ENCODE results near the gene KLF2. TPM values are rescaled to one million over a fixed set of nuclear protein-coding genes. Genes with fewer than 3 reads are reported as not detected.
A peak's percentile ranks its signal among the peaks of the same experiment; 100 is the strongest.

Gene KLF2
- total and polyA plus RNA-seq, 10 of the 15 experiments (the other 5 are each of a cell fraction or from before 2014, with no cell fraction given): 0.16 to 13.7 (median 1.0) TPM

GRCh38 chr19:16327169-16327475 is 2.5 kb downstream of the KLF2 start:
- Histone ChIP-seq H2AFZ (ENCODE audit: control insufficient read depth, low read depth, low read length) (no peak overlapping the region), H4K20me1 (ENCODE audit: control insufficient read depth, insufficient read depth) (no peaks in the 10 kb centered on the region), H3K9me3 (replicated peaks; ENCODE audit: control insufficient read depth, insufficient read depth, low read length) (no peaks in the 10 kb centered on the region), H3K27ac (ENCODE audit: control insufficient read depth, insufficient read depth) (no peak overlapping the region; the same call in 1 of the 2 replicates), H3K4me2 (ENCODE audit: control insufficient read depth, insufficient read depth) (peak overlapping the region; percentile 77), H3K4me3 (peak overlapping the region; percentile 49; the same call in 1 of the 2 replicates), H3K36me3 (ENCODE audit: control insufficient read depth in 2 of 2, insufficient read depth in 2 of 2, low read length in 1 of 2) (no peaks in the 10 kb centered on the region), H3K9ac (ENCODE audit: control insufficient read depth, insufficient read depth, low read length) (peak overlapping the region; percentile 24), H3K27me3 (replicated peaks in 1 of 2; ENCODE audit: control insufficient read depth in 2 of 2, insufficient read depth in 2 of 2, low read length in 1 of 2) (peaks cover 0 to 5% of the 10 kb centered on the region in 2 experiments; a peak in 1 of 4 replicates), H3K79me2 (ENCODE audit: control insufficient read depth, insufficient read depth, low read length) (peaks cover 5% of the 10 kb centered on the region), H3K4me1 (ENCODE audit: control insufficient read depth, insufficient read depth, low read length) (peaks cover 33% of the 10 kb centered on the region)
- ChIA-PET CTCF (interaction anchor here (0.6 to 2.7 kb wide), 6 partner anchors 13 to 56 kb away, joined by 3 to 21 read pairs (median 8); no protein-coding TSS in a partner anchor), SMC1A (ENCODE audit: uncharacterized antibody, unreplicated experiment) (interaction anchor here (1.6 to 5.8 kb wide), 7 partner anchors 12 to 130 kb away, joined by 5 to 50 read pairs (median 11); partner anchors contain the start of gene AP1M1), RAD21 (ENCODE audit: unreplicated experiment) (interaction anchor here (0.6 to 3.0 kb wide), 3 partner anchors 15 to 79 kb away, joined by 3 to 26 read pairs (median 14); no protein-coding TSS in a partner anchor), POLR2A (interaction anchor here (0.7 to 2.2 kb wide), 2 partner anchors 11 to 14 kb away, joined by 3 to 10 read pairs; no protein-coding TSS in a partner anchor)
- FAIRE-seq (no peak), DNase-seq (ENCODE audit: low read depth, low spot score) (no peak), ATAC-seq (no peak)
- WGBS (ENCODE audit: insufficient coverage, insufficient replicate concordance, low lambda C conversion rate, missing lambda C conversion rate): 15% methylated on average over 14 of the region's 14 CpGs
- BruUV-seq (replicated peaks): no TSS peak
- intact Hi-C loops (cut with micrococcal nuclease; ENCODE audit: unreplicated experiment) (loop anchor here (5.0 kb wide), 1 partner anchor 80 kb away; no protein-coding TSS in a partner anchor), in situ Hi-C loops (cut with MboI) (loop anchor here (5.0 kb wide), 1 partner anchor 80 kb away; no protein-coding TSS in a partner anchor)
- TF ChIP-seq TARDBP (IDR thresholded peaks at IDR 0.05; ENCODE audit: borderline replicate concordance) (no peak), SUZ12 (IDR thresholded peaks at IDR 0.05; ENCODE audit: unreplicated experiment) (no peak), ZBED1 (IDR thresholded peaks at IDR 0.05; ENCODE audit: borderline replicate concordance) (no peak), ATF3 (IDR thresholded peaks at IDR 0.05; ENCODE audit: borderline replicate concordance, extremely low read depth, low read depth, low read length) (no peak), SIX5 (IDR thresholded peaks at IDR 0.05; ENCODE audit: low read depth, low read length, severe bottlenecking) (no peak), NFXL1 (IDR thresholded peaks at IDR 0.05; ENCODE audit: borderline replicate concordance) (no peak), ZNF622 (IDR thresholded peaks at IDR 0.05) (no peak), ZNF274 (IDR thresholded peaks at IDR 0.05; ENCODE audit: insufficient read depth, insufficient read length) (no peak), PRDM15 (CRISPR knock-in tag; IDR thresholded peaks at IDR 0.05) (no peak)
- TF ChIP-seq, protein P1, sequence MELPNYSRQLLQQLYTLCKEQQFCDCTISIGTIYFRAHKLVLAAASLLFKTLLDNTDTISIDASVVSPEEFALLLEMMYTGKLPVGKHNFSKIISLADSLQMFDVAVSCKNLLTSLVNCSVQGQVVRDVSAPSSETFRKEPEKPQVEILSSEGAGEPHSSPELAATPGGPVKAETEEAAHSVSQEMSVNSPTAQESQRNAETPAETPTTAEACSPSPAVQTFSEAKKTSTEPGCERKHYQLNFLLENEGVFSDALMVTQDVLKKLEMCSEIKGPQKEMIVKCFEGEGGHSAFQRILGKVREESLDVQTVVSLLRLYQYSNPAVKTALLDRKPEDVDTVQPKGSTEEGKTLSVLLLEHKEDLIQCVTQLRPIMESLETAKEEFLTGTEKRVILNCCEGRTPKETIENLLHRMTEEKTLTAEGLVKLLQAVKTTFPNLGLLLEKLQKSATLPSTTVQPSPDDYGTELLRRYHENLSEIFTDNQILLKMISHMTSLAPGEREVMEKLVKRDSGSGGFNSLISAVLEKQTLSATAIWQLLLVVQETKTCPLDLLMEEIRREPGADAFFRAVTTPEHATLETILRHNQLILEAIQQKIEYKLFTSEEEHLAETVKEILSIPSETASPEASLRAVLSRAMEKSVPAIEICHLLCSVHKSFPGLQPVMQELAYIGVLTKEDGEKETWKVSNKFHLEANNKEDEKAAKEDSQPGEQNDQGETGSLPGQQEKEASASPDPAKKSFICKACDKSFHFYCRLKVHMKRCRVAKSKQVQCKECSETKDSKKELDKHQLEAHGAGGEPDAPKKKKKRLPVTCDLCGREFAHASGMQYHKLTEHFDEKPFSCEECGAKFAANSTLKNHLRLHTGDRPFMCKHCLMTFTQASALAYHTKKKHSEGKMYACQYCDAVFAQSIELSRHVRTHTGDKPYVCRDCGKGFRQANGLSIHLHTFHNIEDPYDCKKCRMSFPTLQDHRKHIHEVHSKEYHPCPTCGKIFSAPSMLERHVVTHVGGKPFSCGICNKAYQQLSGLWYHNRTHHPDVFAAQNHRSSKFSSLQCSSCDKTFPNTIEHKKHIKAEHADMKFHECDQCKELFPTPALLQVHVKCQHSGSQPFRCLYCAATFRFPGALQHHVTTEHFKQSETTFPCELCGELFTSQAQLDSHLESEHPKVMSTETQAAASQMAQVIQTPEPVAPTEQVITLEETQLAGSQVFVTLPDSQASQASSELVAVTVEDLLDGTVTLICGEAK (IDR thresholded peaks at IDR 0.05; ENCODE audit: borderline replicate concordance): no peak
- TF ChIP-seq, protein P2, sequence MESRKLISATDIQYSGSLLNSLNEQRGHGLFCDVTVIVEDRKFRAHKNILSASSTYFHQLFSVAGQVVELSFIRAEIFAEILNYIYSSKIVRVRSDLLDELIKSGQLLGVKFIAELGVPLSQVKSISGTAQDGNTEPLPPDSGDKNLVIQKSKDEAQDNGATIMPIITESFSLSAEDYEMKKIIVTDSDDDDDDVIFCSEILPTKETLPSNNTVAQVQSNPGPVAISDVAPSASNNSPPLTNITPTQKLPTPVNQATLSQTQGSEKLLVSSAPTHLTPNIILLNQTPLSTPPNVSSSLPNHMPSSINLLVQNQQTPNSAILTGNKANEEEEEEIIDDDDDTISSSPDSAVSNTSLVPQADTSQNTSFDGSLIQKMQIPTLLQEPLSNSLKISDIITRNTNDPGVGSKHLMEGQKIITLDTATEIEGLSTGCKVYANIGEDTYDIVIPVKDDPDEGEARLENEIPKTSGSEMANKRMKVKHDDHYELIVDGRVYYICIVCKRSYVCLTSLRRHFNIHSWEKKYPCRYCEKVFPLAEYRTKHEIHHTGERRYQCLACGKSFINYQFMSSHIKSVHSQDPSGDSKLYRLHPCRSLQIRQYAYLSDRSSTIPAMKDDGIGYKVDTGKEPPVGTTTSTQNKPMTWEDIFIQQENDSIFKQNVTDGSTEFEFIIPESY (IDR thresholded peaks at IDR 0.05): no peak
- TF ChIP-seq, protein P3, sequence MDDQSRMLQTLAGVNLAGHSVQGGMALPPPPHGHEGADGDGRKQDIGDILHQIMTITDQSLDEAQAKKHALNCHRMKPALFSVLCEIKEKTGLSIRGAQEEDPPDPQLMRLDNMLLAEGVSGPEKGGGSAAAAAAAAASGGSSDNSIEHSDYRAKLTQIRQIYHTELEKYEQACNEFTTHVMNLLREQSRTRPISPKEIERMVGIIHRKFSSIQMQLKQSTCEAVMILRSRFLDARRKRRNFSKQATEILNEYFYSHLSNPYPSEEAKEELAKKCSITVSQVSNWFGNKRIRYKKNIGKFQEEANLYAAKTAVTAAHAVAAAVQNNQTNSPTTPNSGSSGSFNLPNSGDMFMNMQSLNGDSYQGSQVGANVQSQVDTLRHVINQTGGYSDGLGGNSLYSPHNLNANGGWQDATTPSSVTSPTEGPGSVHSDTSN (IDR thresholded peaks at IDR 0.05; ENCODE audit: insufficient replicate concordance, low read depth, low read length): no peak
